Stimulated activated effector memory CD8-positive, alpha-beta T cell treated with anti-CD3 and anti-CD28 coated beads, Interleukin-12 subunit alpha, Interleukin-12 subunit beta, amount 100 ng/mL, for 72 hours (primary cell): ENCODE data around the gene RIIAD1.
"Not testable (repeated sequence)": the region's sequence is repeated elsewhere in the genome, so short reads cannot be mapped to it uniquely, and the experiment has no call there.

Experiments
- ATAC-seq: fragments of 150-1000 bp; cut with Tn5 transposase; 2 replicates; pipeline ENCODE4 v1.10.0; 2021
- DNase-seq, 2 donors: peaks; one replicate each; pipeline ENCODE4 v3.0.0; 2021 to 2022; ENCODE audit warnings: low spot score in 2 of 2
- H3K27ac Mint-ChIP-seq: one replicate; pipeline ENCODE4 v1.8.0; 2022; ENCODE audit warnings: mild to moderate bottlenecking, mixed read lengths
- H3K36me3 Mint-ChIP-seq: one replicate; pipeline ENCODE4 v1.8.0; 2022; ENCODE audit warnings: mild to moderate bottlenecking, mixed read lengths
- H3K4me1 Mint-ChIP-seq: one replicate; pipeline ENCODE4 v1.8.0; 2022; ENCODE audit warnings: mixed read lengths
- H3K4me3 Mint-ChIP-seq: one replicate; pipeline ENCODE4 v1.8.0; 2022; ENCODE audit warnings: mild to moderate bottlenecking, mixed read lengths
- H3K9me3 Mint-ChIP-seq: one replicate; pipeline ENCODE4 v1.8.0; 2022; ENCODE audit warnings: mixed read lengths

Gene RIIAD1

DNA sequence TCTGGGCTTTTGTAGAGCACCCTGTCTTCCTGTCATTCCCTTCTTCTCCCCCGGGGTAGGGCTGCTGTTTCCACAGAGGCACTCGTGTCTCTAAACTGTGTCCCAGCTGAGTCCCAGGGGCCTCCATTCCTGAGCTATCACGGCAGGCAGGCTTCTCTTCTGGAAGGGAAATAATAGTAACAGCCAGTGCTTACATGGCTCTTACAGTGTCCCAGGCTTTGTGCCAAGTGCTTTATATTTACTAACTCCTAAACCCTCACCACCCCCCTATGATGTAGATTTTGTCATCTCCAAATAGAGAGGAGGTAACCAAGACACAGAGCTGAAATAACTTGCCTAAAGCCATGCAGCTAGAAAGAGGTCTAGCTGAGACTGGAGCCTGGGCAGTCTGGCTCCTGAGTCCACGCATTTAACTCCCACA, 3.3 kb upstream of the RIIAD1 start:
- Mint-ChIP-seq H3K9me3 (no peaks in the 10 kb centered on the region), H3K4me1 (peaks cover 39% of the 10 kb centered on the region), H3K27ac (no peak overlapping the region), H3K36me3 (peaks cover 6% of the 10 kb centered on the region), H3K4me3 (peak overlapping the region; percentile 76)
- ATAC-seq (no peak), DNase-seq (no peak)

DNA sequence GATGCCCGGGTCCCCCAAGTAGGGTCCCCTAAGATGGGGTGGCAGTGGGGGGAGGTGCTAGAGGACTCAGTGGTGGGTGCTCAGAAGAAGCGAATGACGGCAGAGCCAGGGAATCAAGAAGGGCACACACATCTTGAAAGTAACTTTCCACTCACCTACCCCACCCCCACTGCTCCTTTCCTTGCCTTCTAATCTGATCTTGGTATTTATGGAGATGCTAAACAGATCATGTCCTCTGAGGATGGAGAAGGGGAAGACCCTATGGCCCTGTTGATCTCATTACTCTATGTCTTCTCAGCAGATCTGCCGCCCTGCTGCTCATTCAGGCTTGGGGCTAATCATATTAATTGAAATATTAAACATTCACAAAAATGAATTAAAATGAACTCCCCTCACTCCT, 2.7 kb upstream of the RIIAD1 start:
- ATAC-seq (no peak), DNase-seq (no peak)
- Mint-ChIP-seq H3K4me1 (peaks cover 39% of the 10 kb centered on the region), H3K4me3 (no peak overlapping the region), H3K36me3 (peaks cover 6% of the 10 kb centered on the region), H3K9me3 (no peaks in the 10 kb centered on the region), H3K27ac (no peak overlapping the region)

DNA sequence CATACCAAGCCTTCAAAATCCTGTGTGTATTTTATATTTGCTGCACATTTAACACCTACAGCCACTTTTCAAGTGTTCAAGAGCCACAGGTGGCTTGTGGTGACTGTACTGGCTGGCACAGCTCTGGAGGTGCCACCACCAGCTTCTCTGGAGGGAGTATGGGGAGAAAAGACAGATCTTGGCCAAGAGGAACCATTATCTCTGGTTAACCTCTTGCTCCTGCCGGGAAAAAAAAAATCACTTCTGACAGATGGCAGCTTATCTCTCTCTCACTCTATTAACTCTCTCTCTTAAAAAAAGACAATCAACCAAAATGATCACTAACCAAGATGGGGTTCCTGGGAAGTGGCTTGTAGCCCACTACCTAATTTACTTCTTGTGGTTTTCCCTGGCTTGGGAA, 1.2 kb upstream of the RIIAD1 start:
- DNase-seq: no peak
- no peak for ATAC-seq
- H3K9me3 Mint-ChIP-seq: no peaks in the 10 kb centered on the region
- H3K4me1 Mint-ChIP-seq: peaks cover 39% of the 10 kb centered on the region
- H3K36me3 Mint-ChIP-seq: peaks cover 6% of the 10 kb centered on the region
- no peak overlapping the region for H3K27ac Mint-ChIP-seq
- peak overlapping the region; percentile 66 for H3K4me3 Mint-ChIP-seq

GRCh38 chr1:151720554-151720953, 768 bp upstream of the RIIAD1 start:
- peak; percentile 34 for ATAC-seq
- no peak for DNase-seq
- Mint-ChIP-seq H3K36me3 (peaks cover 6% of the 10 kb centered on the region), H3K27ac (no peak overlapping the region), H3K9me3 (no peaks in the 10 kb centered on the region), H3K4me1 (peaks cover 39% of the 10 kb centered on the region), H3K4me3 (peak overlapping the region; percentile 66)

DNA sequence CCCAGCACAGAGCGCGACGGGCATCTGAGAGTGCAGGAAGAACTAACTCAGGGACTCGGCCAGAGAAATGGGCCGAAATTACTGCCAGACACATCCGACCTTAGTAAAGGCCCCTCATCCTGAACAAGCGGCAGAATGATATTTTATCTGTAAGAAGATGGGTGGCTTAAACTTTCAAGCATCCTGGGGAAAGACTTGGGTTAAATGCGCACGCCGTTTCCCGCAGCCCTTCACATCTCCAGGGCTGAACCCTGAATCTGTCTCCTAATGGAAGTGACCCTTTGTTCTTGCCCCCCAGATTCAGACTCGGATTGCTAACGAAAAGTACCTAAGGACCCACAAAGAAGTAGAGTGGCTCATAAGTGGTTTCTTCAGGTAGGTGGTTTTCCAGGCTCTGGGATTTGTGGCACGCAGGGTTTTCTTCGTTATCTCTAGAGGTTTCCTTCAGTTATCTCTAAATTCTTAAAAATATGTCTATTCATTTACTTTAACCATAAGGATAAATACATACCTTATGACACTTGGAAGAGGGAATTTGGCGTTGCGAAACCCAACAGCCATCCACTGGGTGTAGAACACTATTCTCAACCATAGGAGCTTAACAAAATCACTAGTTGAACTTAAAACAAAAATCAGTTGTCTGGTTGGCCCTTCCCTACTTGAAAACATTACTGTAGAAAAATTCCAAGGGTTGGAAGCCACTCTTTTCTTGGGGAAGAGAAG, 627 bp downstream of the RIIAD1 start:
- DNase-seq (no peak), ATAC-seq (no peak)
- Mint-ChIP-seq H3K36me3 (peaks cover 3% of the 10 kb centered on the region), H3K4me1 (peaks cover 29% of the 10 kb centered on the region), H3K27ac (no peak overlapping the region), H3K4me3 (peak overlapping the region; percentile 66), H3K9me3 (no peaks in the 10 kb centered on the region)

- Mint-ChIP-seq H3K9me3 (no peaks in the 10 kb centered on the region), H3K36me3 (no peaks in the 10 kb centered on the region), H3K27ac (no peak overlapping the region), H3K4me3 (no peak overlapping the region), H3K4me1 (peaks cover 20% of the 10 kb centered on the region)
- DNase-seq (no peak), ATAC-seq (no peak)
Measured at GRCh38 chr1:151723726-151724370, 2.5 kb downstream of the RIIAD1 start.

- ATAC-seq: no peak
- Mint-ChIP-seq H3K9me3 (no peaks in the 10 kb centered on the region), H3K36me3 (no peaks in the 10 kb centered on the region), H3K4me1 (no peaks in the 10 kb centered on the region), H3K27ac (no peak overlapping the region), H3K4me3 (no peak overlapping the region)
- no peak for DNase-seq
Measured at GRCh38 chr1:151728151-151729054, 7.1 kb downstream of the RIIAD1 start.

DNA sequence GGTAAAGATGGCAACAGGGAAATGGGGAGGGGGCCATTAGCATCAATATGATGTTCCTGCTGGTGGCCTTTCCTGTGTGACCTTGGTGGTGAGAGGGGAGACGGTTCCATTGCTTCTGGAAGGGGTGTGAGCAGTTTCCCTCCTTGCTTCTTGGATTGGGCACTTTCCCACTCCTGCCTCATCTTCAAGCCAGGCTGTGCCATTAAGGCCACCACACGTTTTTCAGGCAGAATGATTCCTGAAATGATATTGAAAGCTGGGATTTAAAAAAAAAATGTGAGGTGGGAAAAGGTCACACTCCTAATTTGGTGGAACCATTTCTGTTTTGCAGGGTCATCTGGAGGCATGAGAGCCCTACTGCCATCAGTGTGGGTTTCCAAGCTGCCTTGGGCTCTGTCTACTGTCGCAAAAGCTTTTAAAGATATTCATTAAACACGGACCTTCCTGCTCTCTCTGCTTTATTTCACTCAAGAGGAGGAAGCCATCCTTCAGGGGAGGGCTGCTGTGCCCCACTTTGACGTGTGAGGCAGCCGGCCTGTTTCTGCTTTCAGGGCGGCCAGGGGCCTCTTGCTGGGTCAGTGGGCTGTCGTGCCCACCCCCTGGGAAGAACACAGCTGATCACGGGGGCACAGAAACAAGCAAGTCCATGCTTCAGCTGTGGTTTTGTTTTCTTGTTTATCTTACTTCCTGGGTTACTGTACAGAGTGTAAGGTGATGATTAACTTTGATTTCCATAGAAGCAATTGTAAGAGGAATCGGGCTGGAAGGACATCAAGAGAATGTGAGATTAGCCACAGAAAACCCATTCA, 8.0 kb downstream of the RIIAD1 start:
- DNase-seq (no peak), ATAC-seq (no peak)
- H3K36me3 Mint-ChIP-seq: no peaks in the 10 kb centered on the region
- no peaks in the 10 kb centered on the region for H3K9me3 Mint-ChIP-seq
- no peaks in the 10 kb centered on the region for H3K4me1 Mint-ChIP-seq
- H3K27ac Mint-ChIP-seq: no peak overlapping the region
- no peak overlapping the region for H3K4me3 Mint-ChIP-seq

DNA sequence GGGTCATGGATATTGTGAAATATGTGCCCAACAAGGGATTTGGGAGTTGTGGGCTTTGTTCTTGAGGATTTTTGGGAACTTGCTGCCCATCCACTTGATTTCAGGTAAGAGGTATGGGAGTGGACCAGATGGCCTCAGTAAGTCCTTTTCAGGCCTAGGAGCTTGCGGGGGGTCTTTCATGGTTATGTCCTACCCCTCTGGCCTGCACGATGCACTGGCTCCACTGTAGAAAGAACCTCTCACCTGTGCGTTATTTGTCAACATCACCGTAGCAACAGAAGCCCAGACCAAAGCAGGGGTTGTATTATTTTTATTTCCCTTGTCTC, 8.6 kb downstream of the RIIAD1 start:
- no peak overlapping the region for H3K4me3 Mint-ChIP-seq
- ATAC-seq (no peak), DNase-seq (no peak)
- no peaks in the 10 kb centered on the region for H3K36me3 Mint-ChIP-seq
- H3K27ac Mint-ChIP-seq: no peak overlapping the region
- H3K9me3 Mint-ChIP-seq: no peaks in the 10 kb centered on the region
- H3K4me1 Mint-ChIP-seq: peaks cover 2% of the 10 kb centered on the region

DNA sequence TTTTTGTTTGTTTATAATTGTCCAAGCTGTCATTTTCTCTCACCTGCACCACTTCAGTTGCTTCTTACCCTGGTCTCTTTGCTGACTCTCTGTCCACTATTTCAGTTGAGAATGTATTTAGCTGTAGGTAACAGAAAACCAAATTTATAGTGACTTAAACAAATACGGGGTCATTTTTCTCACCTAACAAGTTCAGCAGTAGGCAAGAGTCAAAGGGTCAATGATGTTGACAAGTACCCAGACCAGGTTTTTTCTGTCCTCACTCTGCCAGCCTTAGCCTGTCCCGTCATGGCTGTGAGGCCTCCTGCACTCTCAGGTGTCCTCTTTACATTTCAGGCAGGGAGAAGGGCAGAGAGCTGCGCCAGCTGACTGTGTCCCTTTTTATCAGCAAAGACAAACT, 11.8 kb downstream of the RIIAD1 start:
- H3K36me3 Mint-ChIP-seq: no peaks in the 10 kb centered on the region
- DNase-seq: no peak

DNA sequence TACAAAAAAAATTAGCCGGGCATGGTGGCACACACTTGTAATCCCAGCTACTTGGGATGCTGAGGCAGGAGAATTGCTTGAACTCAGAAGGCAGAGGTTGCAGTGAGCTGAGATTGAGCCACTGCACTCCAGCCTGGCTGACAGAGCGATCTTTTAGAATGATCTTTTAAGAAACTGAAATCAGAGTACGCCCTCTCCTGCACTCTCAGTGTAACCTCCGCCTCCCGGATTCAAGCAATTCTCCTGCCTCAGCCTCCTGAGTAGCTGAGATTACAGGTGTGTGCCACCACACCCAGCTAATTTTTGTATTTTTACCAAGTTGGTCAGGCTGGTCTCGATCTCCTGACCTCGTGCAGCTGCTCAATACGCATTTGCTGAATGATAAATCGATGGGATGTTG, 12.7 kb downstream of the RIIAD1 start:
- H3K27ac Mint-ChIP-seq, H3K36me3 Mint-ChIP-seq, H3K4me3 Mint-ChIP-seq, DNase-seq, ATAC-seq, H3K9me3 Mint-ChIP-seq, H3K4me1 Mint-ChIP-seq: not testable (repeated sequence)

More for the DNA sequence above, 11.8 kb downstream of the RIIAD1 start:
- no peaks in the 10 kb centered on the region for H3K9me3 Mint-ChIP-seq
- no peak overlapping the region for H3K27ac Mint-ChIP-seq
- H3K4me3 Mint-ChIP-seq: no peak overlapping the region
- no peak for ATAC-seq
- H3K4me1 Mint-ChIP-seq: peaks cover 6% of the 10 kb centered on the region

- H3K36me3 Mint-ChIP-seq: no peaks in the 10 kb centered on the region
- DNase-seq (no peak), ATAC-seq (no peak)
- no peaks in the 10 kb centered on the region for H3K9me3 Mint-ChIP-seq
- H3K27ac Mint-ChIP-seq: no peak overlapping the region
- no peak overlapping the region for H3K4me3 Mint-ChIP-seq
- peaks cover 14% of the 10 kb centered on the region for H3K4me1 Mint-ChIP-seq
Measured at GRCh38 chr1:151737026-151737425, 15.7 kb downstream of the RIIAD1 start.

GRCh38 chr1:151737479-151737878, 16.2 kb downstream of the RIIAD1 start:
- Mint-ChIP-seq H3K4me1 (peaks cover 14% of the 10 kb centered on the region), H3K9me3 (no peaks in the 10 kb centered on the region), H3K27ac (no peak overlapping the region), H3K36me3 (no peaks in the 10 kb centered on the region), H3K4me3 (no peak overlapping the region)
- no peak for DNase-seq
- ATAC-seq: no peak

GRCh38 chr1:151739590-151740355, 18.5 kb downstream of the RIIAD1 start:
- Mint-ChIP-seq H3K4me3 (no peak overlapping the region), H3K36me3 (no peaks in the 10 kb centered on the region), H3K27ac (no peak overlapping the region), H3K4me1 (peaks cover 13% of the 10 kb centered on the region), H3K9me3 (no peaks in the 10 kb centered on the region)
- ATAC-seq: no peak
- DNase-seq: no peak
